Measurements from ENCODE around the gene DOC2B.

DOC2B gene

GRCh38 chr17:163514-164098, 17.8 kb downstream of the DOC2B start:
- TF ChIP-seq CTCF (IDR thresholded peaks at IDR 0.05; ENCODE audit: low read depth, low read length), result peak; percentile 56

GRCh38 chr17:162689-163088, 18.8 kb downstream of the DOC2B start:
- no peak overlapping the region for H3K4me3 ChIP-seq (ENCODE audit: low read depth, low read length)

More at GRCh38 chr17:163514-164098, 17.8 kb downstream of the DOC2B start:
- H3K4me3 ChIP-seq (ENCODE audit: low read depth, low read length), result no peak overlapping the region

GRCh38 chr17:161481-161880, 20.0 kb downstream of the DOC2B start:
- no peak for TF ChIP-seq CTCF (IDR thresholded peaks at IDR 0.05; ENCODE audit: low read depth, low read length)
- no peak overlapping the region for H3K4me3 ChIP-seq (ENCODE audit: low read depth, low read length)

More at GRCh38 chr17:162689-163088, 18.8 kb downstream of the DOC2B start:
- TF ChIP-seq CTCF (IDR thresholded peaks at IDR 0.05; ENCODE audit: low read depth, low read length), result no peak

GRCh38 chr17:160336-160735, 21.1 kb downstream of the DOC2B start:
- no peak overlapping the region for H3K4me3 ChIP-seq (ENCODE audit: low read depth, low read length)
- no peak for TF ChIP-seq CTCF (IDR thresholded peaks at IDR 0.05; ENCODE audit: low read depth, low read length)

- no peak overlapping the region for H3K4me3 ChIP-seq (ENCODE audit: low read depth, low read length)
- TF ChIP-seq CTCF (IDR thresholded peaks at IDR 0.05; ENCODE audit: low read depth, low read length), result no peak
These were observed 21.8 kb downstream of the DOC2B start for GRCh38 chr17:159609-160008.

- TF ChIP-seq CTCF (IDR thresholded peaks at IDR 0.05; ENCODE audit: low read depth, low read length), result no peak
- no peak overlapping the region for H3K4me3 ChIP-seq (ENCODE audit: low read depth, low read length)
These were observed 23.1 kb downstream of the DOC2B start for GRCh38 chr17:158379-158778.

- TF ChIP-seq CTCF (IDR thresholded peaks at IDR 0.05; ENCODE audit: low read depth, low read length), result no peak
- H3K4me3 ChIP-seq (ENCODE audit: low read depth, low read length), result no peak overlapping the region
These were observed 23.5 kb downstream of the DOC2B start for GRCh38 chr17:157901-158300.

All from WI38 (cell line).